ENCODE measurements around the gene UNC119.

DNA sequence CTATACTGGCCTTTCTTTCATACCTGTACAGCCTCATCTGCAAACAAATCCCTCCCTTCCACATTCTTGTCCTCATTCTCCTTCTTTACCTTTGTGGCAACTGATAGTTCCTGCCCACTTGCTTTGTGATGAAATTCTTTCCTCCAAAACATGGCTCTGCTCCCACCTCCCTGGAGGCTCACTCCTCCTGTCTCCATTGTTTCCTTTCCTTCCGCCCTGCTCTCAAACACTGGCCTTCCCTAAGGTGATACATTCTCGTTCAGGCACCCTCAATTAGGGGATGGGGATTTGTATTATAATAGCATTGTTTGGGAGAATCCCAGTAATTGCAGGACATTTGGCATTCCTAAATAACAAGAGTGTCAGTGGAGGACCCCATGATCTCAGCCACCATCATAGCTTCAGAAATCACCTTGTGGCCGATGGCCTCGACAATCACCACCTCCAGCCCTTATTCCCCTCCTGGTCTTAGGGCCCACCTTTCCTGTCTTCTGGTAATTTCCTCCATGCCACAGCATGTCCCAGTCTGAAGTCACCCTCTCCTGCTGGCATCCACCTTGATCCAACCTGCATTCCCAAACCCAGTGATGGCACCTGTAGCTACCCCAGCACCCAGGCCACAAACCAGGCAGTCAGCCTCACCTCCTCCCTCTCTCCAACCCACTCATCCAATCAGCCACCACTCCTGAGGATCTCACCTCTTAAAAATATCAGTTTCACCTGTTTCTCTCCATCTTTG is 7.9 kb downstream of the UNC119 start:
- TF ChIP-seq, protein P1, sequence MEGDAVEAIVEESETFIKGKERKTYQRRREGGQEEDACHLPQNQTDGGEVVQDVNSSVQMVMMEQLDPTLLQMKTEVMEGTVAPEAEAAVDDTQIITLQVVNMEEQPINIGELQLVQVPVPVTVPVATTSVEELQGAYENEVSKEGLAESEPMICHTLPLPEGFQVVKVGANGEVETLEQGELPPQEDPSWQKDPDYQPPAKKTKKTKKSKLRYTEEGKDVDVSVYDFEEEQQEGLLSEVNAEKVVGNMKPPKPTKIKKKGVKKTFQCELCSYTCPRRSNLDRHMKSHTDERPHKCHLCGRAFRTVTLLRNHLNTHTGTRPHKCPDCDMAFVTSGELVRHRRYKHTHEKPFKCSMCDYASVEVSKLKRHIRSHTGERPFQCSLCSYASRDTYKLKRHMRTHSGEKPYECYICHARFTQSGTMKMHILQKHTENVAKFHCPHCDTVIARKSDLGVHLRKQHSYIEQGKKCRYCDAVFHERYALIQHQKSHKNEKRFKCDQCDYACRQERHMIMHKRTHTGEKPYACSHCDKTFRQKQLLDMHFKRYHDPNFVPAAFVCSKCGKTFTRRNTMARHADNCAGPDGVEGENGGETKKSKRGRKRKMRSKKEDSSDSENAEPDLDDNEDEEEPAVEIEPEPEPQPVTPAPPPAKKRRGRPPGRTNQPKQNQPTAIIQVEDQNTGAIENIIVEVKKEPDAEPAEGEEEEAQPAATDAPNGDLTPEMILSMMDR (IDR thresholded peaks at IDR 0.05; ENCODE audit: low read depth, low read length), result no peak
- no peak for TF ChIP-seq EZH2phosphoT487 (IDR thresholded peaks at IDR 0.05; ENCODE audit: low read depth)

Measured in OCI-LY3 (cell line).